ENCODE data around the gene MCFD2. TPM values are rescaled to one million over a fixed set of nuclear protein-coding genes. Genes with fewer than 3 reads are reported as not detected.

The MCFD2 gene
- total RNA-seq, 4 donors from 2014 or later: 63.9 to 94.4 (median 69.6) TPM

GRCh38 chr2:46913471-46914381 lies 1.9 kb downstream of the MCFD2 start:
- TF ChIP-seq CTCF (IDR thresholded peaks at IDR 0.05; ENCODE audit: low read depth): no peak

- no peak for TF ChIP-seq CTCF (IDR thresholded peaks at IDR 0.05; ENCODE audit: low read depth)
Measured at GRCh38 chr2:46909771-46910419, 5.7 kb downstream of the MCFD2 start.

GRCh38 chr2:46909150-46909549 lies 6.5 kb downstream of the MCFD2 start:
- no peak for TF ChIP-seq CTCF (IDR thresholded peaks at IDR 0.05; ENCODE audit: low read depth)

GRCh38 chr2:46902465-46902864 lies 13.1 kb downstream of the MCFD2 start:
- TF ChIP-seq CTCF (IDR thresholded peaks at IDR 0.05; ENCODE audit: low read depth): no peak

GRCh38 chr2:46901611-46902010 lies 14.0 kb downstream of the MCFD2 start:
- TF ChIP-seq CTCF (IDR thresholded peaks at IDR 0.05; ENCODE audit: low read depth): no peak

- no peak for TF ChIP-seq CTCF (IDR thresholded peaks at IDR 0.05; ENCODE audit: low read depth)
Measured at GRCh38 chr2:46900381-46900780, 15.2 kb downstream of the MCFD2 start.

GRCh38 chr2:46899053-46899452 lies 16.6 kb downstream of the MCFD2 start:
- no peak for TF ChIP-seq CTCF (IDR thresholded peaks at IDR 0.05; ENCODE audit: low read depth)

Measured in subcutaneous adipose tissue (tissue), 4 donors.